ENCODE data around the gene PATJ.

Gene PATJ

GRCh38 chr1:61808321-61808720 is 66.0 kb downstream of the PATJ start:
- Histone ChIP-seq H3K4me3 (replicated peaks; ENCODE audit: insufficient read depth, low read length) (no peak overlapping the region), H3K27me3 (ENCODE audit: insufficient read depth, poor library complexity, severe bottlenecking) (no peaks in the 10 kb centered on the region), H3K27ac (replicated peaks) (no peak overlapping the region)
- no peak for DNase-seq (ENCODE audit: low read depth in 1 of 2, low spot score in 1 of 2)
- no peak for TF ChIP-seq SPI1 (IDR thresholded peaks at IDR 0.05; ENCODE audit: borderline replicate concordance, low read depth)
- no peak for TF ChIP-seq REST (IDR thresholded peaks at IDR 0.05; ENCODE audit: insufficient replicate concordance, low read depth)
- TF ChIP-seq CTCF (IDR thresholded peaks at IDR 0.05; ENCODE audit: insufficient read depth, low read length): no peak
- TF ChIP-seq GABPA (IDR thresholded peaks at IDR 0.05; ENCODE audit: low read depth): no peak
- no peak for TF ChIP-seq POLR2AphosphoS5 (IDR thresholded peaks at IDR 0.05; ENCODE audit: low read depth)

- TF ChIP-seq REST (IDR thresholded peaks at IDR 0.05; ENCODE audit: insufficient replicate concordance, low read depth) (no peak), GABPA (IDR thresholded peaks at IDR 0.05; ENCODE audit: low read depth) (no peak), SPI1 (IDR thresholded peaks at IDR 0.05; ENCODE audit: borderline replicate concordance, low read depth) (no peak), CTCF (IDR thresholded peaks at IDR 0.05; ENCODE audit: insufficient read depth, low read length) (no peak), POLR2AphosphoS5 (IDR thresholded peaks at IDR 0.05; ENCODE audit: low read depth) (no peak)
- Histone ChIP-seq H3K4me3 (replicated peaks; ENCODE audit: insufficient read depth, low read length) (no peak overlapping the region), H3K27me3 (ENCODE audit: insufficient read depth, poor library complexity, severe bottlenecking) (no peaks in the 10 kb centered on the region), H3K27ac (replicated peaks) (no peak overlapping the region)
- no peak for DNase-seq (ENCODE audit: low read depth in 1 of 2, low spot score in 1 of 2)
Observed at GRCh38 chr1:61808968-61809367, 66.7 kb downstream of the PATJ start.

- Histone ChIP-seq H3K27me3 (ENCODE audit: insufficient read depth, poor library complexity, severe bottlenecking) (peaks cover 2% of the 10 kb centered on the region), H3K4me3 (replicated peaks; ENCODE audit: insufficient read depth, low read length) (no peak overlapping the region), H3K27ac (replicated peaks) (no peak overlapping the region)
- TF ChIP-seq POLR2AphosphoS5 (IDR thresholded peaks at IDR 0.05; ENCODE audit: low read depth) (no peak), CTCF (IDR thresholded peaks at IDR 0.05; ENCODE audit: insufficient read depth, low read length) (no peak), REST (IDR thresholded peaks at IDR 0.05; ENCODE audit: insufficient replicate concordance, low read depth) (no peak), GABPA (IDR thresholded peaks at IDR 0.05; ENCODE audit: low read depth) (no peak), SPI1 (IDR thresholded peaks at IDR 0.05; ENCODE audit: borderline replicate concordance, low read depth) (no peak)
- DNase-seq (ENCODE audit: low read depth in 1 of 2, low spot score in 1 of 2): no peak
Observed at GRCh38 chr1:61812916-61813315, 70.6 kb downstream of the PATJ start.

All from HL-60 (cell line).